LoVo (cell line): ENCODE data around the gene CDON.
"Not testable (repeated sequence)": the region's sequence is repeated elsewhere in the genome, so short reads cannot be mapped to it uniquely, and the experiment has no call there.

Experiments used
- DNase-seq: peaks from one replicate; pipeline ENCODE4 v3.0.0-alpha.2; 2016; ENCODE audit warnings: low spot score

CDON gene

DNA sequence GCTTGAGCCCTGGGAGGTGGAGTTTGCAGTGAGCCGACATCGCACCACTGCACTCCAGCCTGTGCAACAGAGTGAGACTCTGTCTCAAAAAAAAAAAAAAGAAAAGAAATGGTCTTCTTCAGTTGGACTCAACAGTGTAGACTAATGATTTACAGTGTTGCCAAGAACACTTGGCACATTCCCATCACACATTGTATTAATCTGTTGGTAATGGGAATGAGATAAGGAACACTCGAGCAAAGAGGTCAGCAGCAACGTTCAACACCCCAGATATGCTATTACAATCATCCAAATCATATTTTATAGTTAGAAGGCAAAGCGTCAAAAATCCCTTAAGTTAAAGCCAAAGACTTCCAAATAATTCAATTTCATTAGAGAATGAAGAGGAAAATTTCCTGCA is 14.5 kb downstream of the CDON start:
- DNase-seq: no peak

GRCh38 chr11:126046570-126047195 is 16.0 kb downstream of the CDON start:
- DNase-seq: no peak

DNA sequence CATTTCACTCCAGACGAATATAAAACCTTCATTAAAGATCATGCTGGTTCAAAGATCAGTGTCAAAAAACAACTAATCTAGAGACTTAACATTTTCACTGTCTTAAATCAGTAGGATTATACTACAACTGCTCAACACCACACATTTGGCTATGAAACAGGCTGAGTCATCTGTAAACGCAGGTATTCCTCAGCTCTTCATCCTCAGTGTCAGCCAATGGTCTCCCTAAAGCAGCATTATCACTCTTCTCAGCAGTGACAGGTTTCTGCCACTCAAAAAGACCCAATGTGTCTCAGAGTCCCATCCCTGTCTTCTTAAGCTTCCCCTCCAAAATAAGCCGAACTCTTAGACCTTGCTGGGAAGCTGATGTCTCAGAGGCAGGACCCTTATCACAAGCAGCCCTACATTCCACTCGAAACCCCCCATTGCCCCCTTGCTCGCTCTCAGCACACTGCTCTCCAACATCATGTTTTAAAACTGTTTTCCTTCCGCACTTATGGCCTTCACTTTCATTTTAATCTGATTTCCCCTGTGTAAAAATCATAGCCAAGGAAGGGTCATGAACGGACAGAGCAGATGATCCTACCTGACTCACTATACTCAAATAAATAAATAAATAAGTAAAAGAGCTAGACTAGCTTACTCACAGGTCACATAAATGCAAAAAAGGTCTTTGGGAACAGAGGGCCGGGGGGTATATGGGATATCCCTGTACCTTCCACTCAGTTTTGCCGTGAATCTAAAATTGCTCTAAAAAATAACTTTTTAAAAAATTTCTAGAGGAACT is 23.0 kb downstream of the CDON start:
- no peak for DNase-seq

GRCh38 chr11:126035718-126036117 is 26.9 kb downstream of the CDON start:
- DNase-seq: no peak

GRCh38 chr11:126034933-126035425 is 27.7 kb downstream of the CDON start:
- no peak for DNase-seq

GRCh38 chr11:126034039-126034932 is 28.4 kb downstream of the CDON start:
- no peak for DNase-seq

- no peak for DNase-seq
Observed at GRCh38 chr11:126032375-126032774, 30.3 kb downstream of the CDON start.

DNA sequence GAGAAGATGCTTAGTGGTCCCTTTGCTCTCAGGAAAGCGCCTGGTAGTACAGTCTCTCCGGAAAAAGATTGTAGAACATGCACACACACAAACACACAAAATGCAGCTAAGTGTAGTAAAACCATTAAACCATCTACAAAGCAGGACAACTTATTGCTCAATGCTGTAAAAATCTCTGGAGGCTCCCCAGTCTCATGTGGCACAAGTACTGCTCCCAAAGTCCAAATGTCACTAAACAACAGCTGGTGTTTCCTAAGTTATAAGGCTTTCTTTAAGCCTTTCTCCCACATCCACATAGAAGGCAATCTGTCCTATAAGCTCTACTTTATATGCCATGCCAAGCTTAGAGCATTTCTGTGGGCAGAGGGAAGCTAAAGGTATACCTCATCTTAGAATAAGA is 32.9 kb downstream of the CDON start:
- no peak for DNase-seq

GRCh38 chr11:126029237-126029636 is 33.4 kb downstream of the CDON start:
- DNase-seq: no peak

DNA sequence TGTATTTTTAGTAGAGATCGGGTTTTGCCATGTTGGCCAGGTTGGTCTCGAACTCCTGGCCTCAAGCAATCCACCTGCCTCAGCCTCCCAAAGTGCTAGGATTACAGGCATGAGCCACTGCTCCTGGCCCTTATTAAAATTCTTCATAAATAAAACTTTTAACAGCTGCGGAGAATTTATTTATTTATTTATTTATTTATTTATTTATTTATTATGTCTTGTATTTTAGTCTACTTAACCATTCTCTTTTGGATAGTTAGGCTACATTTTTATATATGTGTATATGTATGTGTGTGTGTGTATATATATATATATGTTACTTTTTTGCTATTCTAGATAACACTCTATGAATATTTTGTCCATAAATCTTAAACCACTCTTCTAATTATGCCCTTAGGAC is 34.1 kb downstream of the CDON start:
- not testable (repeated sequence) for DNase-seq

DNA sequence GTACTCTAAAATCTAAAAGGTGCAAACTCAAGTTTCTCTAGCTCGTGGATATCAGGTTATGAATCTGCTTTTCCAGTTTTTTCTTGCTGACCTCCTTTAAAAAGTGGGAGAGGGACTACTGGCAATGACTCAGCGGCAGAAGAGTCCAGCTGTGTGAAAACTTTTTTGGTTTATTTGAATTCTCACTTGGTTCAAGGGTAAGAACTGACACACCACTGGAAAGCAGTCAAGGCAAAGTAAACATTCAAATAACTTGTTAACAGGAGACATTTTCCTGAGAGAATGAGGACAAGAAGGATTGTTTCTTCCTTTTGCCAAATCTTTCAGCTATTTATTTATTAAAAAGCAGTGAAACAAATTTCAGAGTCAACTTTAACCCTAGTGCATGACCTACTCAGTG is 36.1 kb downstream of the CDON start:
- no peak for DNase-seq

DNA sequence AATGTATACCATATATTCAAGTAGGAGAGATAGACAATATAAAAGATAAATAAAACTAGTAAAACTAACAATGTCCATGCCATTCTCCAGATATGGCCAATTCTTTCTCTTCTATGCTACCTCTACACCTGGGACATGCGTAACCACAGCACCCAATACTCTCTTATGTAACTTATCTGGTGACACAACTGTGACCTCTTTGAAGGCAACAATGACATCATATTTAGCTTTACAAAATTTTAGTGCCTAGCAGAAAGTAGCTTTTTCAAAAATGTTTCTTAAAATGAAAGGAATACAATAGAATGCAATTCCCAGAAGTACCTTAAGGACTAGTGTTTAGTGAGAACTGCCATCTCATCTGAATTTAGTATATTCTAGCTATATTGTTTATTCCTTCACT is 36.8 kb downstream of the CDON start:
- DNase-seq: no peak

DNA sequence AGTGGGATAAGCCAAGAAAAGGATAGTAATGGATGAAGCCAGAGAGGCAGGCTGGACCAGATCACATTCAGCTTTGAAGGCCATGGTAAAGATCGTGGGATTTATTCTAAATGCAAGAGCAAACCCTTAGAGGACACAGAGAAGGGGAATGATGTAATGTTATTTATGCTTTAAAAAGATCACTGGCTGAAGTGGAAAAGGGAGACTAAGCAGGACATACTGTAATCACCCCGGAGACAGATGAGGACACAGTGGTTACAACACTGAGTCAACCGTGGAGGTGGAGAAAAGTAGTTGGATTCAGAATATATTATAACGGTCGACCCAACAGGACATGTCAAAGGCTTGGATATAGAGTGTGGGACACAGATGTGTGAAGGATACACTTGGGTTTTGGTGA is 38.5 kb downstream of the CDON start:
- DNase-seq: no peak

DNA sequence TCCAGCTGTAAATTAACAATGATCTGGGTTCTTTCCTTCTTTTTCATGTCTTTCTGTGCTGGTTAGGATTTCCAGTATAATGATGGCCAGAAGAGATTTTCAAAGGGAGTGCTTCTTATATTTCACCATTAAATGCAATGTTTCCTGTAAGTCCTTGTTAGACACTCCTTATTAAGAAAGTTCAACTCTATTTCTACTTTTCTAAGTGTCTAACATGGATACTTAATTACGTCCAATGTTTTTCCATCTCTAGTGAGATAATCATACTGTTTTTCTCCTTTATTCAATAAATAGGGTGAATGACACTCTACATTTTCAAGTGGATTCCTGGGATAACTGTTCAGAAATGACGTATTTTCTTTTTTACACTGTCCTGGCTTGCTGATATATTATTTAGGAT is 49.8 kb downstream of the CDON start:
- no peak for DNase-seq

- no peak for DNase-seq
Observed at GRCh38 chr11:126011754-126012153, 50.9 kb downstream of the CDON start.

- DNase-seq: no peak
Observed at GRCh38 chr11:126011265-126011664, 51.4 kb downstream of the CDON start.

GRCh38 chr11:126008956-126009355 is 53.7 kb downstream of the CDON start:
- no peak for DNase-seq

DNA sequence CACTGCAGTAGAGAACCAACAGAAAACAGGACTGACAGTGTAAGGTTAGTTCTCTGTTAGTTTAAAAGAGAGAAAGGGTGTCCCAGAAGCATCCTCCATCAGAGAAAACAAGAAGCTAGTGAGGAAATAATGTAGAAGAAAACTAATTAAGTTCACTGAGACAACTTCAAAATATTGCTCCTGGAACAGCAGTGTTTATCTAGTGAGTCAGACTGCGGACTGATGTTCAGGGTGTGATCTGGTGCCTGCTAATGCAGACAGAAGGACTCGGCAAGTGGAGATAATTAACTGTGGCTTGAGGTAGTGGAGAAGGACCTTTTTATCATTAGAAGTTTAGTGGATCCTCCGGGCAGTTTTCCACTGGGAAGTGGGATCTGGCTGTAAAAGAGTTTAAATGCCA is 55.4 kb downstream of the CDON start:
- peak; percentile 36 for DNase-seq

- DNase-seq: no peak
Observed at GRCh38 chr11:126006068-126006467, 56.6 kb downstream of the CDON start.

DNA sequence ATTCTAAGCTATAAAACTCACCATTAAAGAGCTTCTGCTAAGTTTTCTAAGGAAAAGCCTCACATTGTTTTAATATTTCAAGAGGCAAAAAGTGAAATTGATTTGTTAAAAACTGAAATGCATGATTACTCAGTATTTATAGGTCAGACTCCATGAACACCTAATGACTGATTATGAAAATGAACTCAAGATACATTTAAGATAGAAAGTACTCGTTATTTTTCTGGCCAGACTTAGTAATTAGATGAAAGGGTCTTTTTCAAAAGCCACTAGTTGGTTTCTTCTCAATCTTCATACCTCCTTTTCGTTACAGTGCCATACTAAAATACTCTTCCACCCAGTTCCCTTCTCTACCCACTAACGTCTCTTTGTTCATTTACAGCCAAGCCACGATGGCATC is 60.5 kb downstream of the CDON start:
- no peak for DNase-seq

GRCh38 chr11:125999234-125999880 is 63.3 kb downstream of the CDON start:
- DNase-seq: no peak

GRCh38 chr11:125998267-125998666 is 64.4 kb downstream of the CDON start:
- DNase-seq: no peak
